ENCODE results near the gene SSTR3. TPM values are rescaled to one million over a fixed set of nuclear protein-coding genes. Genes with fewer than 3 reads are reported as not detected.

The SSTR3 gene
- total RNA-seq, 1 experiment from 2014 or later: not detected

GRCh38 chr22:37206841-37207821 is 5.1 kb downstream of the SSTR3 start:
- POLR2A ChIA-PET: no interaction called here
- TF ChIP-seq, protein P1, sequence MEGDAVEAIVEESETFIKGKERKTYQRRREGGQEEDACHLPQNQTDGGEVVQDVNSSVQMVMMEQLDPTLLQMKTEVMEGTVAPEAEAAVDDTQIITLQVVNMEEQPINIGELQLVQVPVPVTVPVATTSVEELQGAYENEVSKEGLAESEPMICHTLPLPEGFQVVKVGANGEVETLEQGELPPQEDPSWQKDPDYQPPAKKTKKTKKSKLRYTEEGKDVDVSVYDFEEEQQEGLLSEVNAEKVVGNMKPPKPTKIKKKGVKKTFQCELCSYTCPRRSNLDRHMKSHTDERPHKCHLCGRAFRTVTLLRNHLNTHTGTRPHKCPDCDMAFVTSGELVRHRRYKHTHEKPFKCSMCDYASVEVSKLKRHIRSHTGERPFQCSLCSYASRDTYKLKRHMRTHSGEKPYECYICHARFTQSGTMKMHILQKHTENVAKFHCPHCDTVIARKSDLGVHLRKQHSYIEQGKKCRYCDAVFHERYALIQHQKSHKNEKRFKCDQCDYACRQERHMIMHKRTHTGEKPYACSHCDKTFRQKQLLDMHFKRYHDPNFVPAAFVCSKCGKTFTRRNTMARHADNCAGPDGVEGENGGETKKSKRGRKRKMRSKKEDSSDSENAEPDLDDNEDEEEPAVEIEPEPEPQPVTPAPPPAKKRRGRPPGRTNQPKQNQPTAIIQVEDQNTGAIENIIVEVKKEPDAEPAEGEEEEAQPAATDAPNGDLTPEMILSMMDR (IDR thresholded peaks at IDR 0.05; ENCODE audit: unreplicated experiment): no peak
- CTCF ChIA-PET: interaction anchor here (0.6 to 0.9 kb wide), 3 partner anchors 14 to 336 kb away, joined by 3 to 4 read pairs (median 3); no protein-coding TSS in a partner anchor
- Mint-ChIP-seq H3K27me3 (ENCODE audit: insufficient read depth, unreplicated experiment) (no peaks in the 10 kb centered on the region), H3K9me3 (ENCODE audit: unreplicated experiment) (no peaks in the 10 kb centered on the region), H3K4me1 (ENCODE audit: insufficient read depth, unreplicated experiment) (peaks cover 3% of the 10 kb centered on the region), H3K27ac (ENCODE audit: low read depth, unreplicated experiment) (no peak overlapping the region), H3K36me3 (ENCODE audit: insufficient read depth, unreplicated experiment) (no peaks in the 10 kb centered on the region), H3K4me3 (ENCODE audit: unreplicated experiment) (no peak overlapping the region)
- no TSS peak for BruUV-seq (replicated peaks)
- no peak for DNase-seq (ENCODE audit: unreplicated experiment)
- intact Hi-C loops (cut with micrococcal nuclease): no loop called here

GRCh38 chr22:37206118-37206840 is 6.0 kb downstream of the SSTR3 start:
- H3K36me3 Mint-ChIP-seq (ENCODE audit: insufficient read depth, unreplicated experiment): no peaks in the 10 kb centered on the region
- H3K9me3 Mint-ChIP-seq (ENCODE audit: unreplicated experiment): no peaks in the 10 kb centered on the region
- no peaks in the 10 kb centered on the region for H3K4me1 Mint-ChIP-seq (ENCODE audit: insufficient read depth, unreplicated experiment)
- no peak overlapping the region for H3K27ac Mint-ChIP-seq (ENCODE audit: low read depth, unreplicated experiment)
- POLR2A ChIA-PET: no interaction called here
- CTCF ChIA-PET: interaction anchor here (0.6 to 0.9 kb wide), 2 partner anchors 41 to 335 kb away, joined by 3 to 5 read pairs; no protein-coding TSS in a partner anchor
- DNase-seq (ENCODE audit: unreplicated experiment): no peak
- TF ChIP-seq, protein P1 (IDR thresholded peaks at IDR 0.05; ENCODE audit: unreplicated experiment): no peak
- intact Hi-C loops (cut with micrococcal nuclease): no loop called here
- no peaks in the 10 kb centered on the region for H3K27me3 Mint-ChIP-seq (ENCODE audit: insufficient read depth, unreplicated experiment)
- no peak overlapping the region for H3K4me3 Mint-ChIP-seq (ENCODE audit: unreplicated experiment)
- no TSS peak for BruUV-seq (replicated peaks)

GRCh38 chr22:37205046-37205445 is 7.2 kb downstream of the SSTR3 start:
- Mint-ChIP-seq H3K9me3 (ENCODE audit: unreplicated experiment) (no peaks in the 10 kb centered on the region), H3K27ac (ENCODE audit: low read depth, unreplicated experiment) (no peak overlapping the region), H3K4me1 (ENCODE audit: insufficient read depth, unreplicated experiment) (no peaks in the 10 kb centered on the region), H3K4me3 (ENCODE audit: unreplicated experiment) (no peak overlapping the region), H3K36me3 (ENCODE audit: insufficient read depth, unreplicated experiment) (no peaks in the 10 kb centered on the region), H3K27me3 (ENCODE audit: insufficient read depth, unreplicated experiment) (no peaks in the 10 kb centered on the region)
- intact Hi-C loops (cut with micrococcal nuclease): no loop called here
- POLR2A ChIA-PET: no interaction called here
- CTCF ChIA-PET: interaction anchor here (0.6 to 0.8 kb wide), 2 partner anchors 40 to 58 kb away, joined by 3 read pairs; no protein-coding TSS in a partner anchor
- DNase-seq (ENCODE audit: unreplicated experiment): no peak
- TF ChIP-seq, protein P1 (IDR thresholded peaks at IDR 0.05; ENCODE audit: unreplicated experiment): no peak
- no TSS peak for BruUV-seq (replicated peaks)

- H3K27me3 Mint-ChIP-seq (ENCODE audit: insufficient read depth, unreplicated experiment): no peaks in the 10 kb centered on the region
- intact Hi-C loops (cut with micrococcal nuclease): no loop called here
- POLR2A ChIA-PET: no interaction called here
- TF ChIP-seq, protein P1 (IDR thresholded peaks at IDR 0.05; ENCODE audit: unreplicated experiment): no peak
- no peak for DNase-seq (ENCODE audit: unreplicated experiment)
- H3K27ac Mint-ChIP-seq (ENCODE audit: low read depth, unreplicated experiment): no peak overlapping the region
- H3K4me1 Mint-ChIP-seq (ENCODE audit: insufficient read depth, unreplicated experiment): no peaks in the 10 kb centered on the region
- no peaks in the 10 kb centered on the region for H3K9me3 Mint-ChIP-seq (ENCODE audit: unreplicated experiment)
- no peaks in the 10 kb centered on the region for H3K36me3 Mint-ChIP-seq (ENCODE audit: insufficient read depth, unreplicated experiment)
- CTCF ChIA-PET: interaction anchor here (0.6 kb wide), 1 partner anchor 37 kb away, joined by 3 read pairs; no protein-coding TSS in a partner anchor
- no peak overlapping the region for H3K4me3 Mint-ChIP-seq (ENCODE audit: unreplicated experiment)
- BruUV-seq (replicated peaks): no TSS peak
Measured at GRCh38 chr22:37204045-37204655, 8.1 kb downstream of the SSTR3 start.

All from MCF 10A (cell line).